IMR-90 (cell line): ENCODE measurements around the gene ZCCHC7.

ENCODE experiments used
- CEBPB ChIP-seq: IDR thresholded peaks from 2 replicates; pipeline ENCODE4 v1.6.1; 2012; ENCODE audit warnings: low read depth, low read length, improper control_type of control experiment
- CTCF ChIP-seq: conservative IDR thresholded peaks from 2 replicates; pipeline ENCODE4 v1.5.1; 2012; ENCODE audit warnings: mild to moderate bottlenecking, low read depth, low read length, improper control_type of control experiment
- MAFK ChIP-seq: IDR thresholded peaks from 2 replicates; pipeline ENCODE4 v1.6.1; 2012; ENCODE audit warnings: low read depth, low read length, improper control_type of control experiment
- MXI1 ChIP-seq: IDR thresholded peaks from 2 replicates; pipeline ENCODE4 v1.6.1; 2012; ENCODE audit warnings: low read depth, mild to moderate bottlenecking, low read length, moderate library complexity, borderline replicate concordance
- NFE2L2 ChIP-seq: fragments of 150-350 bp; IDR thresholded peaks from 2 replicates; pipeline ENCODE4 v1.6.1; 2016; ENCODE audit warnings: low read depth, mild to moderate bottlenecking, low read length
- POLR2A ChIP-seq: IDR thresholded peaks from 2 replicates; pipeline ENCODE4 v1.6.1; 2012; ENCODE audit warnings: mild to moderate bottlenecking, low read depth, low read length
- RAD21 ChIP-seq: IDR thresholded peaks from 2 replicates; pipeline ENCODE4 v1.6.1; 2012; ENCODE audit warnings: low read length, improper control_type of control experiment
- RFX5 ChIP-seq: IDR thresholded peaks from 2 replicates; pipeline ENCODE4 v1.8.0; 2012; ENCODE audit warnings: low read depth, mild to moderate bottlenecking, low read length, moderate library complexity
- SMC3 ChIP-seq: fragments of 150-350 bp; IDR thresholded peaks from 2 replicates; pipeline ENCODE4 v1.6.1; 2016; ENCODE audit warnings: low read depth, mild to moderate bottlenecking, antibody characterized with exemption, low read length, moderate library complexity
- USF2 ChIP-seq: fragments of 150-350 bp; IDR thresholded peaks from 2 replicates; pipeline ENCODE4 v1.6.1; 2017; ENCODE audit warnings: mild to moderate bottlenecking, antibody characterized with exemption, low read length, low read depth

- no peak for TF ChIP-seq RAD21
- TF ChIP-seq CTCF = no peak
- no peak for TF ChIP-seq RFX5
- no peak for TF ChIP-seq POLR2A
- no peak for TF ChIP-seq CEBPB
- no peak for TF ChIP-seq SMC3
- TF ChIP-seq MXI1 = no peak
- TF ChIP-seq NFE2L2 = no peak
- TF ChIP-seq USF2 = no peak
- TF ChIP-seq MAFK = no peak
These were observed 36.7 kb upstream of the ZCCHC7 start for GRCh38 chr9:37083654-37084053.
